ENCODE measurements around the gene MTMR10. TPM values are rescaled to one million over a fixed set of nuclear protein-coding genes. Genes with fewer than 3 reads are reported as not detected.

MTMR10 gene
- polyA plus RNA-seq, 1 of the 3 experiments (the other 2 are of a cell fraction) = 6.4 TPM

DNA sequence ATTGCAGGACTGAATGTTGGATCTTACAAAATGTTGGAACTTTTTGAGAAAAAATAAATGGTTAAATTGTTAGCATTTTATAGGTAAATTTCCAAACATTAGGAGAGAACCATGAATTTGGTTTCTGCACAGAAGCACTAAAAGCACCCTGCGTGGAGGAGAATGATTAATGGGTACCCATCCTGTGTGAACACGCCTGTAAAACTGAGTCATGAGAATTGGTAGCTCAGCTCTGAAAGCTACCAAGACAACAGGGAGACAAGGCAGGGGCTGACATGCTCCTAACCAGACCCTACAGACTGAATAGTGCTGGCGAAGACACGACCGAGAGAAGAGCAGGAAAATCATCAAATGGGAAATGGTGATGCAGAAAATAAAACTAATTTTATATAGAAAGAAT, 32.4 kb upstream of the MTMR10 start (continued):
- TF ChIP-seq REST (IDR thresholded peaks at IDR 0.05; ENCODE audit: low read depth, low read length) (no peak), CHD2 (IDR thresholded peaks at IDR 0.05; ENCODE audit: low read length, partially characterized antibody) (no peak), SMC3 (IDR thresholded peaks at IDR 0.05; ENCODE audit: low read depth, low read length) (no peak), TAF1 (IDR thresholded peaks at IDR 0.05; ENCODE audit: borderline replicate concordance, low read depth, low read length) (no peak)

DNA sequence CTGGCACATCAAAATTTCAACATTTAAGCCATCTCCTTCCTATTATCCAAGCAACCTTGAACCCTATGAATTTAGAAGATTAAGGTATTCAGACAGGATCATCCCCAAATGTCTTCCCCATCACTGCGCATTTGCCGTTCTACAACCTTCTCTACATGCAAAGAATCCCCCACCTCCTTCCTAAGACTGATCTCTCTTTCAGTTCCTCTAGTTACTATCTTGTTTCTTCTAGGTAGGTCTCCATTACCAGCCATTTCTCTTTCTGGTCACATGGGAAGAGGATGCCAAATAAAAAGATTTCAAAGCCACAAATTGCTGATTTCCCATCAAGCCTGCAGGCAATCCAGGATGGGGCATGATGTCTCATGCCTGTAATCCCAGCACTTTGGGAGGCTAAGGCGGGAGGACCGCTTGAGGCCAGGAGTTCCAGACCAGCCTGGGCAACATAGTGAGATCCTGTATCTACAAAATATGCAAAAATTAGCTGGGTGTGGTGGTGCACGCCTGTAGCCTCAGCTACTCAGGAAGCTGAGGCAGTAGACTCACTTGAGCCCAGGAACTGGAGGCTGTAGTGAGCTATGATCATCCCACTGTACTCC, 29.7 kb upstream of the MTMR10 start:
- Histone ChIP-seq H3K4me2 (no peak overlapping the region), H3K36me3 (replicated peaks in 1 of 2; ENCODE audit: control insufficient read depth in 1 of 2, insufficient read depth in 2 of 2, low read length in 1 of 2) (no peaks in the 10 kb centered on the region), H3K9me2 (no peaks in the 10 kb centered on the region), H3K4me1 (ENCODE audit: control insufficient read depth in 1 of 2, insufficient read depth in 2 of 2, low read depth in 1 of 2, low read length in 1 of 2) (peaks cover 14 to 22% of the 10 kb centered on the region in 2 experiments; a peak in 2 of 4 replicates), H2AFZ (ENCODE audit: low read depth) (no peak overlapping the region), H3F3A (replicated peaks; ENCODE audit: insufficient read depth) (peaks cover 13% of the 10 kb centered on the region), H3K27me3 (ENCODE audit: insufficient read depth) (no peaks in the 10 kb centered on the region), H4K20me1 (ENCODE audit: insufficient read depth) (no peaks in the 10 kb centered on the region), H3K9me3 (no peaks in the 10 kb centered on the region), H3K27ac (ENCODE audit: low read depth in 2 of 2, low read length in 1 of 2) (no peak overlapping the region), H3K9ac (no peak overlapping the region), H3K4me3 (ENCODE audit: low read depth in 2 of 2, low read length in 1 of 2) (no peak overlapping the region), H3K79me2 (ENCODE audit: insufficient read depth) (no peaks in the 10 kb centered on the region)
- POLR2A ChIA-PET = no interaction called here
- DNase-seq = no peak
- TF ChIP-seq YY1 (IDR thresholded peaks at IDR 0.05; ENCODE audit: low read depth) = no peak
- no peak for TF ChIP-seq FOSL2 (IDR thresholded peaks at IDR 0.05; ENCODE audit: borderline replicate concordance, low read depth)
- TF ChIP-seq FOXM1 (IDR thresholded peaks at IDR 0.05; ENCODE audit: low read depth) = no peak
- TF ChIP-seq SMC3 (IDR thresholded peaks at IDR 0.05; ENCODE audit: low read depth, low read length) = no peak
- TF ChIP-seq, protein P1, sequence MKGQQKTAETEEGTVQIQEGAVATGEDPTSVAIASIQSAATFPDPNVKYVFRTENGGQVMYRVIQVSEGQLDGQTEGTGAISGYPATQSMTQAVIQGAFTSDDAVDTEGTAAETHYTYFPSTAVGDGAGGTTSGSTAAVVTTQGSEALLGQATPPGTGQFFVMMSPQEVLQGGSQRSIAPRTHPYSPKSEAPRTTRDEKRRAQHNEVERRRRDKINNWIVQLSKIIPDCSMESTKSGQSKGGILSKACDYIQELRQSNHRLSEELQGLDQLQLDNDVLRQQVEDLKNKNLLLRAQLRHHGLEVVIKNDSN (IDR thresholded peaks at IDR 0.05; ENCODE audit: borderline replicate concordance, low read depth) = no peak
- no peak for TF ChIP-seq IRF3 (IDR thresholded peaks at IDR 0.05; ENCODE audit: low read depth, low read length)
- no peak for TF ChIP-seq REST (IDR thresholded peaks at IDR 0.05; ENCODE audit: low read depth, low read length)
- WGBS (ENCODE audit: low lambda C conversion rate) = 100% methylated on average over 5 of the region's 5 CpGs
- CTCF ChIA-PET = no interaction called here
